GM21717 (cell line): ENCODE data around the gene BTRC.

Experiments
- ATAC-seq: cut with Tn5 transposase; IDR thresholded peaks from one replicate; pipeline ENCODE4 v1.9.1; 2021; ENCODE audit warnings: mild to moderate bottlenecking, moderate library complexity; ENCODE audit not compliant: unreplicated experiment

Gene BTRC

DNA sequence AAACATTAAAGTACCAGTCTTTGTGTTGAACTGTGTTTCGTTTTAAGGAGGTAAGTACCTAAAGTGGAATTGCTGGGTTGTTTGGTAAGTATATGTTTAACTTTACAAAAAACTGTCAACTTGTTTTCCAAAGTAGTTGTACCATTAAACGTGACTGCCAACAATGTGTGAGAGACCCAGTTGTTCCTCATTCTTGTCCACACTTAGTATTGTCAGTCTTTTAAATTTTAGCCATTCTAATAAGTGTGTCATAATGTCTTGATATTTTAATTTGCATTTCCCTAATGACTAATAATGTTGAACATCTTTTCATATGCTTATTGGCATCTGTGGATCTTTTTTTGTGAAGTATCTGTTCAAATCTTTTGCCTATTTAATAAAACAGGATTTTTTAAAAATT is 159.8 kb downstream of the BTRC start:
- ATAC-seq = no peak

DNA sequence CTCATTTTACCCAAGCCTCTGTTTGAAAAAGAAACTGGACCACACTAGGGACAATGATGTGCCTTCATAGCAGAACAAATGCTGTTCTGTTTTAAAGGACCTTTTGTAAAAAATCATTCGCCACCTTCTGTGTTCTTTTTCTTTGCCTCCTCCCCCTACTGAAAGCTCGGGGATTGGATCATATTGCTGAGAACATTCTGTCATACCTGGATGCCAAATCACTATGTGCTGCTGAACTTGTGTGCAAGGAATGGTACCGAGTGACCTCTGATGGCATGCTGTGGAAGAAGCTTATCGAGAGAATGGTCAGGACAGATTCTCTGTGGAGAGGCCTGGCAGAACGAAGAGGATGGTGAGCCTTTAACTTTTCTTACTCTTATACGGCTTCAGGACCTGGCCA is 171.9 kb downstream of the BTRC start:
- no peak for ATAC-seq

DNA sequence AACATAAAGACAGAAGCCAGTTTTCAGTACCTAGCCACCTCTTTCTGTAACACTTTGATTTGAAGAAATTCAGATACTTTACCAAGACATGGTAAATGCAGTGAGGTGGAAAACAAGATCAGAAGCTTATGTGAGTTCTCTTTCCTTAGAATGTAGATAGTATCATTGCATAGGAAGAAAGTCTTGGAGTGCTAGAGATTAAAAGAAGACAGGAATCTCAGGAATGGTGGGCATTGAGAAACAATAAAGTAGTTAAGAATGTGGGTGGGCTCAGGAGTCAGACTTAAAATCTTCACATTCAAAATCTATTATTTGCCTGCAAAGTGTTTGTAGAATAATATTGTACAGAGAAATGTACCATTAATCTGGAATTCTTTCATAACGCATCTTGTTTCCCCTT is 175.2 kb downstream of the BTRC start:
- ATAC-seq = no peak

DNA sequence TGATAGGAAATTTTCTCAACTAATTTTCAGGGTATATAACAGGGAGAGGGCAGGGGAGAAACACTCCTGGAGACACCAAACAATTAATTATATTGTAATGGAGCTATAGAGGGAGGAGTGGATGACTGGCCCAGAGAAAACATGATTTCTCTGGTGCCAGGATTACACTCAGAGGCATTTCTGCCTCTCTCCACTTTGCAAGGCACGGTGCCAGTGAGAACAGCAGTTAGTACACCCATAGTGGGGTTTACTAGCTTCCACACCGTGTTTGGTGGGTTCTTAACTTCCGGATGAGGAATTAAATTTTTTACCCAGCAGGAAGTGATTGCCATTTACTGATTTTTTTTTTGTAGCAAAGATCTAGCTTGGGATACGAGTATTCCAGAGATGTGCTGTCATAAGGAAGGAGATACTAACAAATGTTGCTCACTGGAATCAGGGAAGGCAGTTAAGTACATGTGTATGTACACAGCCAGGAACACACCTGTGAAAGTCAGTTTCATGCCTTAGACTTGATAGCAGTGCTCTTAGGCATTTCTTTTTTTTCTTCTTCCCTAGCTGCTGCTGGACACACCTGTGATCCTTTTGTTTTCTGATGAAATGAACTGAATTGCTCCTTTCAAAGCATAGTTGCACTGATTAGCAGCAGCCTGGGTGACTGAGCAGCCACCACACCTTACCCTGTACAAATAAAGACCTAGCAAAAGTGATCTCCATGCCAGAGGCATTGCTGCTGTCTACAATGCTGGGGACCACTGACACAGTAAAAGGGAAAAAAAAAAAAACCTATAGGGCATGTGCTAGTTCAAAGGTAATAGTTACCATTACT is 176.0 kb downstream of the BTRC start:
- ATAC-seq = no peak

DNA sequence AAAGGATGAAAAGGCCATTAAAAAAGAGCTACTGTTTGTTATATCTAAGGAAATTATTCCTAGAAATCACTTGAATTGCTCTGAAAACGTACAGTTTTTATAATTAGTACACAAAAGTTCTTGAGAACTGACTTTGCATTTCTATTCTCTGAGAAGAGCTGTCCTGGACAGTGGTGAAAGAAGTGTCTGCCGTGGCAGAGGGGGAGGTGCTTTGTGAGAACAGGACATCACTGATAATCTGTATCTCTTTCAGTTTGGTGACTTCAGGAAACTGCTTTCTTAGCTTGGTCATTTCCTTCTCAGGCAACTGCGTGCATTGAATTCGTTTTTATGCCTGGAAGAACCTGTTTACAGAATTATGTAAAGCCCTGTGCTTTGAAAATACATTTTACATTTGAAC is 182.0 kb downstream of the BTRC start:
- ATAC-seq = no peak

DNA sequence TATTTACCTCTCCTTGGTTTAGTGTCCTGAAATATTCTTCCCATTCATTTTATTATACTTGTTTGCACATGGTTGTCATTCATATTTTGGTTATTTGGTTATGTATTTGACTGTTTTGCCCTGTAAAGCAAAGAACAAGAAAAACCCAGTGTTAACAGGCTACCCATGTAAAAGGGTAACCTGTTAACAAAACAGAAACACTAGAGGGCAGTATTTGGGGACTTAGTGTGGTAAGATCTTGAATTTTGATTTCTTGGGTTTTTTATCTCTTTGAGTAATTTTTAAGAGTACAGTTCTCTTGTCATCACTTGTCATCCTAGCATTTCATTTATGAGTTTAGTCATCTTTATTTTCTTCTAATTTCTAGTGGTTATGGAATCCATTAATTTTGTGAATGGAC is 182.8 kb downstream of the BTRC start:
- no peak for ATAC-seq

DNA sequence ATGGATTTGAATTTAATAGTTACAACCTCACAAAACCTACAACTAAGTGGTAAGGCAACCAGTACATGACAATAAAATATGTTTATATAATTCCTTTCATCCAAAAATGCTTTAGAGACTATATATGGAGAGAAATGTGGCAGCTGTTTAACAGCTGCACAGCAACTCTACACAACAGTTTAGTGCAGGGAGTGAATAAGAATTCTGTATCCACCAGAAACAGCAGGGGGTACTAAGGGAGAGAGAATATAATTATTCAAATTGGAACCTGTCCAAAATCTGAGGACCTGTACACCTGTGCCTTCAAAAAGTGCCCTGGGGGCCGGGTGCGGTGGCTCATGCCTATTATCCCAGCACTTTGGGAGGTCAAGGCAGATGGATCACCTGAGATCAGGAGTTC is 184.5 kb downstream of the BTRC start:
- ATAC-seq = no peak

DNA sequence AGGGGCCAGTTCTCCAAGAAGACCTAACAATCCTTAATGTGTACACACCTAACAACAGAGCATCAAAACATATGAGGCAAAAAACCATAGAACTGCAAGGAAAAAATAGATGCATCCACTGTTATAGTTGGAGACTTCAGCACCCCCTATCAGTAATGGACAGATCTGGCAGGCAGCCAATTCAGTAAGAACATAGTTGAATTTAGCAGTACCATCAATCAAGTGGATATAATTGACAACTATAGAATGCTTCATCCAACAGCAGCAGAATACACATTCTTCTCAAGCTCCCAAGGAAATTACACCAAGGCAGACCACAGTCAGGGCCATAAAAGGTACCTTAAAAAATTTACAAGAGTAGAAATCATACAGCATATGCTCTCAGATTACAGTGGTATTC is 191.9 kb downstream of the BTRC start:
- no peak for ATAC-seq

DNA sequence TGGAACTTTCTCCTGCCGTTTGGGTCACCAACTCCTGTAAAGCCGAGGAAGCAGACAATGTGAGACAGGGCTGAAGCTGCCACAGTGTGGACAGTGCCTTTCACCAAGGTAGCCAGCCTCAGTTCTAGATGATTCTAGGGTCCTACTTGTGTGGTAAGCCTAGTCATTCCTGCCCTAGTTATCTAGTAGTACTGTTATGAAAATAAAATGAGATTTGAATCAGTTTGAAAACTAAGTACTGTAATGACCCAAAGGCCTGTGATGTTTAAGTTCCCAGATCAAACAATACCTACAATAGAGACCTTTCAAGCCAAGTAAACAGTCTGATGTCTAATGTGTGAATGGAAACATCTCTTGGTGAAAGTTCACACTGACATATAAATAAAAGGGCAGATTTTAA is 197.0 kb downstream of the BTRC start:
- no peak for ATAC-seq

DNA sequence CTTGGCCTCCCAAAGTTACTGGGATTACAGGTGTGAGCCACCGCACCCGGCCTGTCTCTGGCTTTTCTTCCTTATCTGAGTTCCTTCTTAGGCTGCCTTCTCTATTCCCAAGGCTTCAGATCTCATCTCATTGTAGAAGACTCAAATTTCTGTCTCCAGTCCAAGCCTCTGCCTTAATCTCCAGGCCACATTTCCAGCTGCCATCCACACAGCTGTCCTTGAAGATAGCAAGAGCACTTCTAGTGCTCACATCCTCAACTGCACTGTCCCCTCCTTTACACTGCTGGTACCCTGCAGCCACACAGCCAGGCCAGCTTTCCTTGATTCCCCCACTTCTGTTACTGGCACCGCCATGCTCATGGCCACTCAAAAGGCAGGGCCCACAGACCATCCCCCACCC is 198.5 kb downstream of the BTRC start:
- ATAC-seq = no peak

DNA sequence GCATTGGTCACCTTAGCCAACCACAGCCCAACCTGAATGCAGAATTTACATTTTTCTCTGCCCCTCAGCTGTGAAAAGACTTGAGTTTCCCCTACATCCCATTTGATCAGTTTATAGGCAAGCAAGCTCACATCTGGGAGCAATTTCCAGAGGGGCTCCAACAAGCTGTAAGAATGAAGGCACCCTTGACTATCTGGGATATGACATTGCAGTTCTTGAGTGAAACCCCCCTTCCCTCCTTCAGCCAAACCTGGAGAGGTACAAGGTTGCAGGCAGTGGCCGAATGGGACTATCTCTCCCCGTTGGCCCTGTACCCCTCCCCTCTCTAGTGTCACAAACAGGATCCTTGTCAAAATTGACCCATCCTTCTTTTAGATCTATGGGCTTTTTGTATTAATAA is 203.6 kb downstream of the BTRC start:
- ATAC-seq = no peak

DNA sequence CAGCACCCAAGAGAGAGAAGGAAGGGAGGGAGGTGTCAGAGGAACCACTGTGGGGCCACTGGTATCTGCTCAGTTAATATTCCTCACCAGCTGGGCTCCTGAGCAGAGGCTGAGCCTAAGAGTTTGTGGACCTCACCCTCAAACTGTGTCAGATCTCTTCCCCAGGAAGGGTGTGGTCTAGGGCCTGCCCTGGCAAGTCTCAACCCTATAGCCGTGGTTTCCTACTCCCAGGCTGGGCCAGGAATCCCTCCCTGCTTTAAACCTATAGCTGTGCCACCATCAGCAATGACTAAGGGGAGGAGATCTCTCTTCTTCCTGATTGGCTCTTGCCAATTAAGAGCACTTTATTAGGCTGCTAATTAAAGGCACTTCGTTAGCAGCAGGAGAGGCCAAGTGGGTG is 204.2 kb downstream of the BTRC start:
- ATAC-seq = no peak

DNA sequence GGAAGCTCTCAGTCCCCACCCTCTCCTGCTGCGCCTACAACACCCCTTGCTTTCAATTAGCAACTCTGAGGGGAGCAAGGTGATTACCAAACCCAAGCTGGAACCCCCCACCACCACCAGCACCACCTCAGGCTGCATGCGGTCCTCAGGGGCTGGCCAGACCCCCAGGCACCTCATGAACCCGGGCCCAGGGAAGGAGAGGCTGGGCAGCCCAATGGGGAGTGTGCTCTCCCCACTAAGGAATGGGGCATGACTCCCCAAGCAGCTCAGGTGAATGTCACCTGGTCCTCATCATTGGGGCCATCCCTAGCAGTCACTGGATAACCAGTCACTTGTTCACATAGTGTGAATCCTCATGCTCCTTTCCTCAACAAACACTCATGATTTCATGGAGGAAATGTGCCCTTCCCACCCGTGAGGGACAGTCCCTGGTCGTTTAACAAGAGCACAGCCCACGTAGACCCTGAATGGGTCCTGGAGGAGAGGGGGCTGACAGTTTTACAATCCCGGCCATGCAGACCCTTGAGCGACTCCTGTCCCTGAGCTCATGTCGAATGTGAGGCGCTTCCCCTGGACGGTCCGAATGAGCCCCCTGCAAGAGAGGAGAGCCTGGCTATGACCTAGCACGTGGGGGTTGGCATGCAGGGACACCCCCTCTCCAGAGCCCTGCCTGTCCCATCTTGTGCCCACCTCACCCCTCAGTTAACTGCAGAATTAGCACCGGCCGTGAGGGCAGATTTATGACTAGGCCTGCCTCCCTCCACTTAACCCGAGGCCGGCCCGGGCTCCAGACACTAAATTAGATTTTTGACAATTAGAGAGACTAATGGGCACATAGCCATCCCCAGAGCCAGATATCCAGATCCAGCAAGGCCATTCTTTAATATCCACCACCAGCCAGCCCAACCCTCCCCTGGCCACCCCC is 205.0 kb downstream of the BTRC start:
- no peak for ATAC-seq

DNA sequence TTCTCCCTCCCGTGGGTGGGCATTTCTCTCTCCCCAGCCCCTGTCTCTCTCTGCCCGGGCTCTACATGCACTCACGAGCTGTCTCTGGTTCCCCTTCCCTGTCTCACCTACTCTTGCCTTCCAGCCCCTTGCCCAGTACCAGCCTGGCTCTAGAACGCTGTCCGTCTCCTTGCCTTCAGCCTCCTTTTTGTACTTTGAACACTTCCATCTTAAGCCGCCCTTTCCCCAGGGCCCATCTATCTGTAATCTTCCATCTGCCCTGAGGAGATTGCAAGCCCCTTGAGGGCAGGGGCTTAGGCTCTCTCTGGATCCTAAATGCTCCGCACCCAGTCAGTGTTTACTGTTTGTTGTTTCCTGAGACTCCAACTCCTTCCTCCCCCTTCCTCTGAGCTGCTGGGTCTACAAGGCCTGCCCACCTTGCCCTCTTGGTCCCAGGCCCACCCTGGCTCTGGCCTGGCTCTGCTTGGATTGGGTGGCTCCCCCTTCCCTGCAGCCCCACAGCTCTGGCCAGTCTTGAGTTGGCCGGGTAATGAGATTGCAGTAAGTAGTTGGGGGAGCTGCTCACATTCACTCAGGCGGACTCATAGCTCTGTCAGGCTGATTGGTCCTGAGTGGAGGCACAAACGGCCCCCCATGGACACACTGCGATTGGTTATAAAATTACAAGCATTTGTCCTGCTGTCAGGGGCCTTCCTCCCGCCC is 205.8 kb downstream of the BTRC start:
- ATAC-seq = no peak

DNA sequence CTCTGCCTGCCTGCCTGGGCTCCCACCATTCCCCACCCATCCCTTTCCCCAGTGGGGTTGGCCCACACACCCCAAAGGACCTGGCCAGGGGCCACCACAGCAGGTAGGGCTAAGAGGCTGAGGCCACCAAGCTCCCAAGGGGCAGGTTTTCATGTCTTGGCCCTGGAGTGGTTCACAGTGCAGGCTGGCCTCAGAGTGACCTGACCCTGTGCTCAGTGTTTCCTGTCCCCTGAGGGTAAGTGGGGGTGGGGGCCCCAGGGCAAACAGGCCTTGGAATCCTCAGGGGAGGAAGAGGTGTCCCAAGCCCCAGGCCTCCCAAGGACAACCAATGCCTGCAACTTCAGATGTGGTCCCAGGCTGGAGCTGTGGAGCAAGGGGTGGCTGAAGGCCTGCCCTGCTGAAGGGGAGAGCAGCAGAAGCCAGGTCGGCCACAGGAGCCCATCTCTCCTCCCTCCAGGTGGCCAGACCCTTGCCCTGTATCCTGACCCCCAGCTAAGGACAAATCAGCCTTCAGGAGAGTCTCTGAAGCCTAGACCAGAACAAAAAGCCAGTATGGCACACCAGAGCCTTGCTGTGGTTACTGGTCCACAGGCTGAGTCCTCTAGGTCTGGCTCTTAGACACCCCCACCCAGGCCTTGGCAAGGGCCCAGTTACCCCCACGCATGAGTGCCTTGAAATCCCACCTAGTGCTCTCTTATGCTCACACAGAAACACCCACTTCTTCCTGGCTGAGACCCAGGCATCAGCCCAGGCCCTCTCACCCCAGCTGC is 206.5 kb downstream of the BTRC start:
- ATAC-seq = no peak

DNA sequence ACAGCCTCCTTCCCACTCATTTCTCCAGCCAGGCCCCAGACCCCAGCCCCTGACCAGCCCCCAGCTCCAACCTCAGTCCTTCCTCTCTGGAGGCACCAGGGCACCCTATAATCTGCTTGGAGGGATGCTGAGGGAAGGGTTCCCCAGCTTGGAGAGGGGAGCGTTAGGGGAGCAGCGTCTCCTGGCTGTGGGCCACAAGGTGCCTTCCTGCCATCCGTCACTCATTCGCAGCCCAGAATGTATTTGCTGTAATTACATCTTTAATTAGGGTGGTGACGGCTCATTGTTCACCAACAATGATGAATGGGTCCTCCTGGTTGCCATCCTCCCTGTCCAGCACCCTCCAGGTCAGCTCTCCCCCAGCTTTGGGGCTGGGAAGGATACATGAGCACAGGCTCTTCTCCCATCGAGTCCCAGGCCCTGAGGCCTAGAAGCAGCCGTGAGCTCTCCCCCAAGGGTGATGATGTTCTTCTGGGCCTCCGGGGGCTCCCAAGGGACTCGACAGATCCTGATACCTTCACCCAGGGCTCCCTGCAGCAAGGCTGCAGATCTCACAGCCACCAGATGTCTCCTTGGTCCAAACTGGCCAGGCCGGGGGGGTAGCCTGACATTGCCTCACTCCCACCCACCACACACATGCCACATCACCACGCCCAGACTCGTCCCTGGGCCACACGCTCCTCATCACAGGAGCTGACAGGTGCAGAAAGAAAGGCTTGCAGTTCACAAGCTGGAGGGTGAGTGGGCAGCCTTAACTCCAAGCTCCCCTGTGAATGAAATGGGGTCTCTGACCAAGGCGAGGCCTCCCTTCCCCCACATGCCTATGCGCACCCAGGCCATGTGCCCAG is 207.3 kb downstream of the BTRC start:
- ATAC-seq = no peak

DNA sequence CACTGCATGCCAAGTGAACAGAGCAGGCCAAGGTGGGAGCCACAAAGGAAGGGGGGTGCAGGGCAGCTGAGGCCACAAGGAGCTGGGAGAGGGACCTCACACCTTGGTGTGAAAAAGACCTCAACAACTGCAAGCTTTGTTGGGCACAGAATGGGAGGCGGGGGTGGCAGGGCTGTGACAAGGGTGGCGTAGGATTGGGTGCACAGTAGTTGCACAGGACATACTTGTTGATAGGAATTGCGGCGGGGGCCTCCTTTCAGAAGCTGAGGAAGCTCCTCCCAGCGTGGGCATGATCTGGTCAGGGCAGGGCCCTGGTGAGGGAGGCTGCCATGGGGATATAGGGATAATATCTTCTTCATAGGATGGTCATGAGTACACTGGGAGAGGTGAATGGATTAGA is 208.3 kb downstream of the BTRC start:
- ATAC-seq = no peak

DNA sequence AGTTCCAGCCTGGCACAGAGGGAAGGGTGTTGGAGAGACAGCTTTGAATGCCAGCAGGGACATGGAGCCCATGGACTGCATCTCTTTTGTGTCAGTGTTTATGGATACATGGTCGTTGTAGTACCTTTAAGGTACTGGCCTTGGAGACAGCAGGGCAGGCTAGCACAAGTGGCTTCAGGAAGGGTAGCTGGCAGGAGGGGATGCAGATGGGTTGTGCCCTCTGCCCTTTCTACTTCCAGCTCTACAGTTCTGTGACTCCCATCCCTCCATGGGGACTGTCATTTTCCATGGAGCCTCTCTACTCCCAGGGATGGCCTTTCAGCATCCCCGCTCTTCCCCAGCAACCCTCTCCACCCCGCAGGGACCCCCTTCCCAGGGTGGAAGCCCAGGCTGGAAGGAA is 209.0 kb downstream of the BTRC start:
- no peak for ATAC-seq

DNA sequence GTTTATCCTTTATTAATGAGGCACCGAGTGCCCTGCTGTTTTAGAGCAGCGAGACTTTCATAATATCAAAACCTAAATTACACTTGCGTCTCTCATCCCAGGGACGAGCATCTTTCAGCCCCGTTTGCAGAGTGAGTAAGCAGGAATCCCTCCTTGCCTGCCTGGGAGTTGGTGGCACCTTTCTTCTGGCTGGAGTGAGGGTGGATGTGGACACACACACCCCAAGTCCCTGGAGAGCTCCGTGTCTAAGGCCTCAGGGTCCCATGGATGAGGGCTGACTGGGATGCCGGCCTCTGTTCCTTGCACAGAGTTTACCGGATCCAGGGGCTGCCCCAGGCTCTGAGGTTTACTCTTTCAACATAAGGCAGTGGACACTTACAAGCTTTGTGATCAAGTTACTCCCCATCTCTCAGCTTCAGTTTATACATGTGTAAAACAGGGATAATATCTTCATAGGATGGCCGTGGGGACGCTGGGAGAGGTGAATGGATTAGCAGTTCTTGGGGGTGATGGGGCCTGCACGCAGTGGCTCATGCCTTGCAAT is 209.6 kb downstream of the BTRC start:
- ATAC-seq = no peak
